Breast epithelium (tissue), 3 donors: ENCODE data around the gene ARFGEF2.

Experiments used
- CTCF ChIP-seq, 3 donors: fragments of 450-650 bp; IDR thresholded peaks; one replicate each; pipeline ENCODE4 v1.5.1; 2016 to 2017; ENCODE audit warnings: antibody characterized with exemption in 3 of 3, mild to moderate bottlenecking in 3 of 3, moderate library complexity in 3 of 3
- POLR2A ChIP-seq: fragments of 450-650 bp; IDR thresholded peaks from one replicate; pipeline ENCODE4 v1.6.1; 2016; ENCODE audit warnings: antibody characterized with exemption, mild to moderate bottlenecking, moderate library complexity
- POLR2AphosphoS5 ChIP-seq, 3 donors: sonication (generic); formaldehyde crosslinking; IDR thresholded peaks; one replicate each; pipeline ENCODE4 v1.6.1; 2017; ENCODE audit warnings: antibody characterized with exemption in 3 of 3

GRCh38 chr20:48948612-48949011 is 27.1 kb downstream of the ARFGEF2 start:
- TF ChIP-seq CTCF (IDR thresholded peaks at IDR 0.05) (no peak), POLR2A (no peak), POLR2AphosphoS5 (IDR thresholded peaks at IDR 0.05) (no peak)
